Measurements from ENCODE around the gene TMEM91.
"Not testable (repeated sequence)": the region's sequence is repeated elsewhere in the genome, so short reads cannot be mapped to it uniquely, and the experiment has no call there.

Gene TMEM91

DNA sequence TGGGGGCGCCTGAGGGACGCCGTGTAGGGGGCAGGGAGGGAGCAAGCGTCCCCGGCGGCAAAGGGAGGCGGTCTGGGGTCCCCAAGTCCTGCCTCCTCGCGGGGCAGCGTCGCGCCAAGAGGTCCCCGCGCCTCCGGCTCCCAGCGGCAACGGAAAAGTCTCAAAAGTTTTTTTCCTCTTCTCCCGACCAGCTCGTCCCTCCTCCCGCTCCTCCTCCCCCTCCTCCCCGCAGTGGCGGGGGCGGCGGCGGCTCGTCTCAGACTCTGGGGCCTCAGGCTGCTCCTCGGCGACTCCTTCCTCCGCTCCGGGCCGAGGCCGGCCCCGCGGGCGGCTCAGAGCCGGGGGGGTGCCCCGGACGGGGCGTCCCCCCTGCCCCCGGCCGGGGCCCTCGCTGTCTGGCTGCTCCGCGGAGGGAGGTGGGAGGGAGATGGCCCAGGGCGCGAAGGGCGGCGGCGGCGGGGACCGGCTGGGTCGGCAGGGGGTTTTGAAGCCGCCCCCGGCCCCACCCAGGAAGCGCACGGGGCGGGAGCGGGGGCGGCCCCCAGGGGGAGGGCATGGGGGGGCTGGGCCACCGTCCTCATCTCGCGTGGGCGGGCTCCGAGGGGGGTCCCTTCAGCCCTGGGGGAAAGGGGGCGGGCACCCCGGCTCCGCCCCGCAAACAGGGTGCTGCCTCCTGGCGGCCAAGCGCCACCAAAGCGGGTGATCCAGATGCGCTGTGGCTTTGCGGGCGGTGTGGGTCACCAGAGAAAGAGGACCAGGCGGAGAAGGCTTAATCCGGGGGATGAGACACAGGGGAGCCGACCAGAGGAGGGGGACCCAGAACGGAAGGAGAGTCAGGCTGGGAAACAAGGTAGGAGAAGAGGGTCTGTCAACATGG lies 22.6 kb upstream of the TMEM91 start, which contains the start of gene TGFB1:
Gene TGFB1 (minus strand): TSS at position 457 of the 877 bp plus-strand sequence. CDS start 878 bp downstream, outside the sequence.
- peak; percentile 80 for DNase-seq (ENCODE audit: low read depth)

DNA sequence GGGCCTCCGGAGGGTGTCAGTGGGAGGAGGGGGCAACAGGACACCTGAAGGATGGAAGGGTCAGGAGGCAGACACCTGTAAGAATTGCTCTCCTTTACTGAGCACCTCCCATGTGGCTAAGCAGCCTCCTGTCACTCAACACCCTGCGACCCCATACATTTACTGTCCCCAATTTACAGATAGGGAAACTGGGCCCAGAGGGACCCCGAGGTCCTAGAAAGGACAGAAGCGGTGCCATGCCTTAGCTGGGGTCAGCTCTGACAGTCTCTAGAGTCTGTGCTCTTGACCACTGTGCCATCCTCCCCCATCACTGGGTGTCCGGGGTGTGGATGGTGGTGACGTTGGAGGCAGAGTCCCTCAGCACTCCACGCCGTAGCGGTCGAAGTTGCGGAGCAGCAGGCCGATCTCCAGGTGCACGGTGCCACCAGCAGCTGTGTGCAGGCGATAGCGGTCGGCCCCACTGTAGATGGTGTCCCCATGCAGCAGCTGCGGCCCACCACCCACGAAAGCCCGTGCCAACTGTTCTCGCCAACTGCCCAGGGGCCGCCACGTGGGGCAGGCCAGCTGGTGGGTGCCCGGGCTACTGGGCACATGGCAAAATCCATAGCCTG lies 21.9 kb upstream of the TMEM91 start:
- DNase-seq (ENCODE audit: low read depth): no peak

DNA sequence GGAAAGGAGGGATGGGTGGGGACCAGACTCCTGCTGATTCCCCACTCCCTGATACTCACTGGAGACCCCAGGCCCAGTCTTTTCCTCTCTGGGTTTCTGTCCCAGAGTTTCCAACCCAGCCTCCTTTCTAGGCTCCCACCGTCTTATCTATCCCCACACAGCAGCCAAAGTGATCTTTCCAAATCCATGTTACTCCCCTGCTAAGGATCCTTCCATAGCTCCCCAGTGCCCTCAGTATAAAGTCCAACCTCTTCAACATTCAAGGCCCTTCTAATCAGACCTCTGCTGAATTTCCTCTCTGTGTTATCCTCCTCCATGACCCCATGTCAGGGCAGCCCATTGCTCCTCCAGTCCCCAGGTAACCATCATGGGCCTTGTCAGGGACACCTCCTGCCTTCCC lies 21.3 kb upstream of the TMEM91 start:
- DNase-seq (ENCODE audit: low read depth): no peak

GRCh38 chr19:41355802-41356201 lies 20.5 kb upstream of the TMEM91 start:
- no peak for DNase-seq (ENCODE audit: low read depth)

GRCh38 chr19:41356984-41357739 lies 19.2 kb upstream of the TMEM91 start:
- no peak for DNase-seq (ENCODE audit: low read depth)

DNA sequence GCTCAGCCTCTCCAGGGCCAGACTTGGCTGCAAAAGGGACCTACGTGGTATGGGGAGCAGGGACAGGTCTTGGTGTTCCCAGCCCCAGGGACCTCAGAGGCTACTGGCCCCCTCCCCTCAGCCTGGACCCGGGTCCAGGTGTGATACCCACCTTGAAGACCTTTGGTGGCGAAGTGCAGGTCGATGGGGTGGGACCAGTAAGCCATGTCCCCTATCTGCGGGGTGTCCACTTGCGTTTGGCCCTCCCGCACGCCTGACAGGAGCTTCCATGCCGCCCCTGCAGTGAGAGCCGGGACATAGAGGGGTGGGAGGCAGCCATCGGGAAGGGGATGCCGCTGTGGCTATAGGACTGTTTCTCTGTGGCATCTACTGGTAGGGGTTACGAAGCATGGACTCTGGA lies 18.6 kb upstream of the TMEM91 start:
- DNase-seq (ENCODE audit: low read depth): no peak

GRCh38 chr19:41359741-41360140 lies 16.6 kb upstream of the TMEM91 start:
- DNase-seq (ENCODE audit: low read depth): no peak

DNA sequence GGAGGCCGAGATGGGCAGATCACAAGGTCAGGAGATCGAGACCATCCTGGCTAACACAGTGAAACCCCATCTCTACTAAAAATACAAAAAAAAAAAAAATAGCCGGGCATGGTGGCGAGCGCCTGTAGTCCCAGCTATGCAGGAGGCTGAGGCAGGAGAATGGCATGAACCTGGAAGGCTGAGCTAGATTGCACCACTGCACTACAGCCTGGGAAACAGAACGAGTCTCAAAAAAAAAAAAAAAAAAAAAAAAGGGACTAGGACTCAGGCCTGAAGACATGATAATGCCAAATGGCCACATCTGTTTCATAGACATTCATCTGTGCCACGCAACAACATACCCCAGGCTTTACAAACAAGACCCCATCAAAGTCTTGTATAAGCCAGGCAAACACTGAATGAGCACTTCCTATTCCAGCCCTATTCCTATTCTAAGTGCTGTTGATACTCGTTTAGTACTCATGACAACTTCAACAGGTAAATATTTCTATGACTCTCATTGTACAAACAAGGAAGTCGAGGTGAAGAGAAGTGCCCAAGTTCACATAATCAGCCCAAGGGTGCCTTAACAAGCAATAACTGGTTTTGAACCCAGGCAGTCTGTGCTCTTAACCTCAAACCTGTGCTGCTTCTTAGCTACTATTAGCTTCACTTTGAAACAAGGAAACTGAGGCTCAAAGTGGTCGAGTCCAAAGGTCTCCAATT lies 14.0 kb upstream of the TMEM91 start:
- DNase-seq (ENCODE audit: low read depth): no peak

DNA sequence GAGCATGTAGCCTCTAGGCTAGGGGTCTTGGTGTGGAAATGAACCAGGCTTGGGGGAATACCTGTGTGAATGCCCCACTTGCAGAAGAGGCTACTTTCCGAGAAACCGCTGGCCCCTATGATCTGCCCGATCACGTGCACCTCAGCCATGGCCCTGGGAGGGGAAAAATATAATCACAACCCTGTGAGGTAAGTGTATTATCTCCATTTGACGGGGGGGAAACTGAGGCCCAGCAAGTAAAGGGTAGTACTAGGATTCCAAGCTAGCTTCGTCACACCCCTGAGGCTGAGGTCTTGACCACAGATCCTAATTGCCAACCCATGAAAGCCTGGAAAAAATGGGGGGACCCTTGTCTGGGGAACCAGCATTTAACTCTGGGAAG lies 13.0 kb upstream of the TMEM91 start:
- DNase-seq (ENCODE audit: low read depth): no peak

- DNase-seq (ENCODE audit: low read depth): peak; percentile 100
These were observed 12.4 kb upstream of the TMEM91 start, which contains the start of gene B9D2 for GRCh38 chr19:41363753-41364523. Gene B9D2 (minus strand): TSS chr19:41364149. CDS start chr19:41363519, 630 bp downstream.

DNA sequence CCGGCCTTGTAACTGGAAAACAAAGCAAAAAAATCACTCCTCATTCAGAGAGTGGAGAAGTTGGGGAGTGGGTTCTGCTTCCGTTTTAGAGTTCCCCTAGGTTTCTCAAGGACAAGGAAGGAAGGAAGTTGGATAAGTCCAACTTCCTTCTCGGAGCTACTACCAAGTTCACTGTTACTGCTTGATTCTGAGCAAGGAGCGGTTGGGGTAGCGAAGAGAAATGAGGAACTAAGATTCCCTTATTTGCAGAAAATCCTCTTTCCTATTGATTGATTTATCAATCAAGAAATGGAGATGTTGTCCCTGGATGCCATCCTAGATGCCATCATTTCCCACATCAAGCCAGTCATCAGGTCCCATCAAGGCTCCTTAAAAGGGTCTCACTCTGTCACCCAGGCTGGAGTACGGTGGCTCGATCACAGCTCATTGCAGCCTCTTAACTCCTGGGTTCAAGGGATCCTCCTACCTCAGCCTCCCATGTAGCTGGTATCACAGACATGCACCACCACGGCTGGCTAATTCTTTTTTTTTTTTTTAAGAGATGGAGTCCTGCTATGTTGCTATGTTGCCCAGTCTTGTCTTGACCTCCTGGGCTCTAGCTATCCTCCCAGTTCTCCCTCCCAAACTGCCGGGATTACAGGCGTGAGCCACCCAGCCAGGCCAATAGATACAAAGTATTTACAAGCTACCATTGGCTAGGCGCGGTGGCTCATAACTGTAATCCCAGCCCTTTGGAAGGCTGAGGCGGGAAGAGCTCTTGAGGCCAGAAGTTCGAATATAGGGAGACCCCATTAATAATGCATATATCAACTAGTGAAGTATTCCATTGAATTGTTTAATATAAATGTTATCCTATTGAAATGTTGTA lies 11.6 kb upstream of the TMEM91 start:
- DNase-seq (ENCODE audit: low read depth): no peak

- DNase-seq (ENCODE audit: low read depth): no peak
These were observed 10.2 kb upstream of the TMEM91 start for GRCh38 chr19:41366089-41366488.

GRCh38 chr19:41367848-41368301 lies 8.5 kb upstream of the TMEM91 start:
- DNase-seq (ENCODE audit: low read depth): peak; percentile 95

GRCh38 chr19:41369769-41370168 lies 6.6 kb upstream of the TMEM91 start:
- no peak for DNase-seq (ENCODE audit: low read depth)

GRCh38 chr19:41371119-41371518 lies 5.2 kb upstream of the TMEM91 start:
- not testable (repeated sequence) for DNase-seq (ENCODE audit: low read depth)

GRCh38 chr19:41371541-41371940 lies 4.8 kb upstream of the TMEM91 start:
- no peak for DNase-seq (ENCODE audit: low read depth)

DNA sequence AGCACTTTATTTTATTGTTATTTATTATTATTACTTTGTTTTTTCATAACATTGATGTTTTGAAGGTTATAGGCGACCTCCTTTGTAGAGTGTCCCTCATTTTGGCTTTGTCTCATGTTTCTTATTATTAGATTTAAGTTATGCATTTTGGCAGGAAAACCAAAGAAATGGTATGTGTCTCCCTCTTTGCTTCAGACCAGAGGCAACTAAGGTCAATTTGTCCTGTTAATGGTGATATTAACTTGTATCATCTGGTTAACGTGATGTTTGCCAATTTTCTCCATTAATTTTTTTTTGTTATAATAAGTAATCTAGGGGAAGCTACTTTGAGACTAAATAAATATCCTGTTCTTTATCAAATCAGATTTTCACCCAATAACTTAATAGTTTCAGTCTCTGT lies 3.8 kb upstream of the TMEM91 start:
- no peak for DNase-seq (ENCODE audit: low read depth)

GRCh38 chr19:41373993-41374392 lies 2.3 kb upstream of the TMEM91 start:
- DNase-seq (ENCODE audit: low read depth): peak; percentile 68

DNA sequence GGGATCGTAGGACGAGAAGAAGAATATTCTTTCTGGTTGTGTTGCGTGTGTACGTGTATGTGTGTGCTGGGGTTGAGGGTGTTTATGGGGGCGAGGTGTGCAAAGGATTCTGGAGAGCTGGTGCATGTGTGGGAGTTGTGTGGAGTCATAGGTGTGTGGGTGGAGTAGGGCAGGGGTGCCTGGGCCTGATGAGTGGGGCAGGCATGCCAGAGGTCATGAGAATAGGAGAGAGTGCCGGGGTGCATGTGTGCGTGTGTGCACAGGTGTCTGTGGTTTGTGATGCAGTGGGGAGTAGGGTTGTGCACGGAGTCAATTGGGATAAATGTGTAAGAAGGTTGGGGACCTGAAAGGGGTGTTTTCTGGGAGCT lies 649 bp downstream of the TMEM91 start:
- DNase-seq (ENCODE audit: low read depth): no peak

Measured in HS-27A (cell line).